IMR-90 (cell line): ENCODE data around the gene HSD17B14. TPM values are rescaled to one million over a fixed set of nuclear protein-coding genes. Genes with fewer than 3 reads are reported as not detected.

Experiments used
- ATAC-seq: fragments of 200-7000 bp; cut with Tn5 transposase; 2 replicates; pipeline ENCODE4 v1.9.1; 2020; ENCODE audit warnings: low read depth, mild to moderate bottlenecking, moderate library complexity
- BruUV-seq: library from RNA; stranded (reverse); fragments of 400-500 nt; replicated peaks from 2 replicates; lab custom pipeline; 2021; lab: Mats Ljungman, UMichigan
- CTCF ChIA-PET: fragments of 300-600 bp; formaldehyde crosslinking; extraction: SDS; loops from one replicate; lab custom pipeline; 2021; ENCODE audit warnings: antibody characterized with exemption; lab: Yijun Ruan, JAX
- POLR2A ChIA-PET: fragments of 300-600 bp; sonication (Branson Sonifier 250); formaldehyde crosslinking; loops from one replicate; lab custom pipeline; 2022; ENCODE audit warnings: antibody characterized with exemption; ENCODE audit not compliant: unreplicated experiment; lab: Charles Lee
- DNase-seq: peaks from one replicate; pipeline ENCODE4 v3.0.0; 2013
- H2AFZ ChIP-seq: replicated peaks from 2 replicates; pipeline ENCODE3; 2013; ENCODE audit warnings: low read length, mild to moderate bottlenecking; ENCODE audit not compliant: poor library complexity
- H2AK5ac ChIP-seq: 2 replicates; pipeline ENCODE4 v1.6.1; 2013; ENCODE audit warnings: low read depth, low read length, inconsistent platforms
- H2AK9ac ChIP-seq: replicated peaks from 2 replicates; pipeline ENCODE3; 2013; ENCODE audit warnings: mild to moderate bottlenecking, low read depth, low read length, moderate library complexity; ENCODE audit not compliant: poor library complexity
- H2BK120ac ChIP-seq: 2 replicates; pipeline ENCODE4 v1.6.1; 2013; ENCODE audit warnings: low read depth, low read length, inconsistent platforms
- H2BK15ac ChIP-seq: 3 replicates; pipeline ENCODE4 v1.6.1; 2013; ENCODE audit warnings: low read depth, low read length, inconsistent platforms
- H2BK20ac ChIP-seq: 2 replicates; pipeline ENCODE4 v1.6.1; 2013; ENCODE audit warnings: low read depth, mild to moderate bottlenecking, inconsistent platforms, low read length, moderate library complexity
- H2BK5ac ChIP-seq: 2 replicates; pipeline ENCODE4 v1.6.1; 2013; ENCODE audit warnings: mild to moderate bottlenecking, low read depth, low read length, inconsistent platforms; ENCODE audit not compliant: poor library complexity, severe bottlenecking
- H3K14ac ChIP-seq: replicated peaks from 2 replicates; pipeline ENCODE4 v1.6.1; 2013; ENCODE audit warnings: low read depth, low read length, inconsistent platforms
- H3K18ac ChIP-seq: 2 replicates; pipeline ENCODE4 v1.6.1; 2013; ENCODE audit warnings: low read depth, low read length, control low read depth
- H3K23ac ChIP-seq: 2 replicates; pipeline ENCODE4 v1.6.1; 2013; ENCODE audit warnings: low read depth, low read length, inconsistent platforms
- H3K27ac ChIP-seq: 2 replicates; pipeline ENCODE4 v1.5.1; 2013; ENCODE audit warnings: mild to moderate bottlenecking, control low read depth, low read length; ENCODE audit not compliant: insufficient read depth
- H3K27me3 ChIP-seq: 2 replicates; pipeline ENCODE4 v1.6.1; 2013; ENCODE audit warnings: low read length; ENCODE audit not compliant: control insufficient read depth, insufficient read depth
- H3K36me3 ChIP-seq: 2 replicates; pipeline ENCODE4 v1.6.1; 2013; ENCODE audit warnings: low read length, mixed read lengths; ENCODE audit not compliant: control insufficient read depth, insufficient read depth
- H3K4ac ChIP-seq: 2 replicates; pipeline ENCODE4 v1.6.1; 2013; ENCODE audit warnings: low read depth, low read length, inconsistent platforms
- H3K4me1 ChIP-seq: 2 replicates; pipeline ENCODE4 v1.6.1; 2013; ENCODE audit warnings: low read length, mixed read lengths; ENCODE audit not compliant: control insufficient read depth, insufficient read depth
- H3K4me2 ChIP-seq: 2 replicates; pipeline ENCODE4 v1.6.1; 2013; ENCODE audit warnings: low read depth, mild to moderate bottlenecking, control low read depth, low read length, moderate library complexity
- H3K4me3 ChIP-seq: 2 replicates; pipeline ENCODE4 v1.5.1; 2013; ENCODE audit warnings: low read depth, mild to moderate bottlenecking, control low read depth, low read length, moderate library complexity; ENCODE audit not compliant: insufficient read depth
- H3K56ac ChIP-seq: 2 replicates; pipeline ENCODE4 v1.6.1; 2013; ENCODE audit warnings: low read length, inconsistent platforms; ENCODE audit not compliant: insufficient read depth; ENCODE audit errors: extremely low read depth
- H3K79me1 ChIP-seq, 2 experiments: 2 replicates each; pipeline ENCODE4 v1.6.1; 2013; ENCODE audit warnings: low read length in 2 of 2, inconsistent platforms in 1 of 2, low read depth in 1 of 2
- H3K9ac ChIP-seq: 2 replicates; pipeline ENCODE4 v1.6.1; 2013; ENCODE audit warnings: low read depth, low read length, control low read depth
- H3K9me1 ChIP-seq: 2 replicates; pipeline ENCODE4 v1.6.1; 2013; ENCODE audit warnings: low read length, inconsistent platforms; ENCODE audit not compliant: insufficient read depth
- H3K9me3 ChIP-seq: 2 replicates; pipeline ENCODE4 v1.6.1; 2013; ENCODE audit warnings: low read length; ENCODE audit not compliant: control insufficient read depth, insufficient read depth
- H4K20me1 ChIP-seq: 2 replicates; pipeline ENCODE4 v1.6.1; 2013; ENCODE audit warnings: low read length, inconsistent platforms; ENCODE audit not compliant: insufficient read depth
- H4K5ac ChIP-seq: 2 replicates; pipeline ENCODE4 v1.6.1; 2013; ENCODE audit warnings: mild to moderate bottlenecking, low read depth, low read length, control low read depth
- H4K8ac ChIP-seq, 2 experiments: 2 replicates each; pipeline ENCODE4 v1.6.1; 2013; ENCODE audit warnings: low read depth in 2 of 2, low read length in 2 of 2, control low read depth in 1 of 2, inconsistent platforms in 1 of 2
- H4K91ac ChIP-seq: 2 replicates; pipeline ENCODE4 v1.6.1; 2013; ENCODE audit warnings: low read depth, low read length, inconsistent platforms; ENCODE audit not compliant: insufficient read depth
- CEBPB ChIP-seq: IDR thresholded peaks from 2 replicates; pipeline ENCODE4 v1.6.1; 2012; ENCODE audit warnings: low read depth, low read length, improper control_type of control experiment
- MAFK ChIP-seq: IDR thresholded peaks from 2 replicates; pipeline ENCODE4 v1.6.1; 2012; ENCODE audit warnings: low read depth, low read length, improper control_type of control experiment
- MAZ ChIP-seq: IDR thresholded peaks from 2 replicates; pipeline ENCODE4 v1.6.1; 2012; ENCODE audit warnings: low read depth, mild to moderate bottlenecking, low read length, improper control_type of control experiment, moderate library complexity, borderline replicate concordance
- RAD21 ChIP-seq: IDR thresholded peaks from 2 replicates; pipeline ENCODE4 v1.6.1; 2012; ENCODE audit warnings: low read length, improper control_type of control experiment
- RCOR1 ChIP-seq: IDR thresholded peaks from 2 replicates; pipeline ENCODE4 v1.6.1; 2012; ENCODE audit warnings: mild to moderate bottlenecking, low read length, improper control_type of control experiment; ENCODE audit not compliant: insufficient replicate concordance
- RFX5 ChIP-seq: IDR thresholded peaks from 2 replicates; pipeline ENCODE4 v1.8.0; 2012; ENCODE audit warnings: low read depth, mild to moderate bottlenecking, low read length, moderate library complexity
- SMC3 ChIP-seq: fragments of 150-350 bp; IDR thresholded peaks from 2 replicates; pipeline ENCODE4 v1.6.1; 2016; ENCODE audit warnings: low read depth, mild to moderate bottlenecking, antibody characterized with exemption, low read length, moderate library complexity
- USF2 ChIP-seq: fragments of 150-350 bp; IDR thresholded peaks from 2 replicates; pipeline ENCODE4 v1.6.1; 2017; ENCODE audit warnings: mild to moderate bottlenecking, antibody characterized with exemption, low read length, low read depth
- WGBS, 2 experiments: methylation state at CpG; one replicate each; pipeline versions ENCODE4 v1.1.5 to v1.1.7; 2013; ENCODE audit warnings: missing lambda C conversion rate in 2 of 2; ENCODE audit not compliant: insufficient read length in 1 of 2; ENCODE audit errors: extremely low coverage in 2 of 2; 5-methylcytosine and 5-hydroxymethylcytosine counted together
- dilution Hi-C: fragments of 300-500 bp; cut with HindIII; formaldehyde crosslinking; loops from one replicate; pipeline ENCODE4 v1.14.3; 2018; ENCODE audit warnings: low sequenced_read_pairs; ENCODE audit not compliant: unreplicated experiment
- in situ Hi-C: fragments of 300-500 bp; cut with MboI; formaldehyde crosslinking; loops from 3 replicates; pipeline ENCODE4 v1.14.3; 2019; ENCODE audit warnings: low sequenced_read_pairs, inconsistent platforms, mixed read lengths
- intact Hi-C: fragments of 100-400 bp; cut with micrococcal nuclease; formaldehyde crosslinking; loops from 2 replicates; pipeline ENCODE4 v1.10.0; 2022
- polyA plus RNA-seq, 3 experiments: library from polyadenylated mRNA; depleted of rRNA; stranded (reverse); fragments of >200 nt; gene quantifications; 2 replicates each; pipeline ENCODE4 v1.2.3, GENCODE V29; 2012; ENCODE audit warnings: low replicate concordance in 1 of 3
- total RNA-seq: library from RNA; depleted of rRNA; stranded (reverse); fragments of >200 nt; gene quantifications from 2 replicates; pipeline ENCODE4 v1.2.3, GENCODE V29; 2012
- TF ChIP-seq, protein P1 (sequence below): conservative IDR thresholded peaks from 2 replicates; pipeline ENCODE4 v1.5.1; 2012; ENCODE audit warnings: mild to moderate bottlenecking, low read depth, low read length, improper control_type of control experiment

Gene HSD17B14
- total and polyA plus RNA-seq, 2 of the 4 experiments (the other 2 are of a cell fraction), result 0.54 to 4.5 TPM

- TF ChIP-seq MAFK, result no peak
Measured at GRCh38 chr19:48859711-48860572, 23.7 kb upstream of the HSD17B14 start (continued).

DNA sequence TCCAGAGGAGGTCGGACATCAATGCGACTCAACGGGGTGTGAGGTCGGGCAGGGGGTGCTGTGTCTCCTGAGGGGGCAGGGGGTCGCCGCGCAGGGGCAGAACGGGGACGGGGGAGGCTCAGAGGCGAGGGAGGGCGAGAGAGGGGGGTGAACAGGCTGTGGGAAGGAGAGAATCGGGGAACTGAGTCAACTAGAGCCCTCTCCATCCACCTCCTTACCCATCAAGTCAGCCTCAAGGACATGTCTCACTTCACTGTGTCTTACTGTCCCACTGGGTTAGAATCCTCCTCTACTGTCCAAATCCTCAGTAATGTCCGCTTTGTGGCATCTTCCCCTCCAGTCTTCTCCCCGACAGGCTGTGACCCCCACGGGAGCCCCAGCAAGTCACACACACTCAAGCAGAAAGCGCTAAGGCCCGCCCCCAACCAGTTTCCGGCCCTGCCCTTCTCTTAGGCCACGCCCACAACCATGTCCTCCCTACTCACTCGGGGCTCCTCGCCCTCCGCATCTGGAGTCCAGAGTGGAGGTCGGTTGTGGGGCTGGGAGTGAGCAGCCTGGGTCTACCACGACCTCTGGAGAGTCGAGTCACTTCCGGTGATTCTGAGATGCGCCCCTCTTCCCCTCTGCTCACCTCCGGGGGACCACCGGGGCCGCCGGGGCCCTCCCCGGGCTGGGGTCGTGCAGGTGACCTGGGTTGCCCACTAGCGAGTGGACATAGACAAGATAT lies 22.9 kb upstream of the HSD17B14 start:
- 64% methylated on average over 6 of the region's 34 CpGs; no CpG with 5 or more reads in 1 of the 2 experiments for WGBS, 2 experiments
- POLR2A ChIA-PET, result no interaction called here
- no TSS peak for BruUV-seq
- TF ChIP-seq MAZ (no peak), RAD21 (no peak), USF2 (no peak), MAFK (no peak), RCOR1 (no peak), SMC3 (no peak), RFX5 (no peak), CEBPB (no peak)
- TF ChIP-seq, protein P1, sequence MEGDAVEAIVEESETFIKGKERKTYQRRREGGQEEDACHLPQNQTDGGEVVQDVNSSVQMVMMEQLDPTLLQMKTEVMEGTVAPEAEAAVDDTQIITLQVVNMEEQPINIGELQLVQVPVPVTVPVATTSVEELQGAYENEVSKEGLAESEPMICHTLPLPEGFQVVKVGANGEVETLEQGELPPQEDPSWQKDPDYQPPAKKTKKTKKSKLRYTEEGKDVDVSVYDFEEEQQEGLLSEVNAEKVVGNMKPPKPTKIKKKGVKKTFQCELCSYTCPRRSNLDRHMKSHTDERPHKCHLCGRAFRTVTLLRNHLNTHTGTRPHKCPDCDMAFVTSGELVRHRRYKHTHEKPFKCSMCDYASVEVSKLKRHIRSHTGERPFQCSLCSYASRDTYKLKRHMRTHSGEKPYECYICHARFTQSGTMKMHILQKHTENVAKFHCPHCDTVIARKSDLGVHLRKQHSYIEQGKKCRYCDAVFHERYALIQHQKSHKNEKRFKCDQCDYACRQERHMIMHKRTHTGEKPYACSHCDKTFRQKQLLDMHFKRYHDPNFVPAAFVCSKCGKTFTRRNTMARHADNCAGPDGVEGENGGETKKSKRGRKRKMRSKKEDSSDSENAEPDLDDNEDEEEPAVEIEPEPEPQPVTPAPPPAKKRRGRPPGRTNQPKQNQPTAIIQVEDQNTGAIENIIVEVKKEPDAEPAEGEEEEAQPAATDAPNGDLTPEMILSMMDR, result no peak

More for the DNA sequence above, 22.9 kb upstream of the HSD17B14 start:
- no peak overlapping the region for H2BK120ac ChIP-seq
- no peaks in the 10 kb centered on the region for H3K9me1 ChIP-seq
- H3K79me1 ChIP-seq, result peaks cover 0 to 5% of the 10 kb centered on the region in 2 experiments; a peak in 2 of 4 replicates
- no peak overlapping the region for H3K56ac ChIP-seq
- no peak overlapping the region for H3K18ac ChIP-seq
- no peak overlapping the region for H4K91ac ChIP-seq
- H4K5ac ChIP-seq, result no peak overlapping the region
- intact Hi-C loops, result no loop called here
- no peak overlapping the region for H3K4me2 ChIP-seq
- no peak overlapping the region for H2BK15ac ChIP-seq
- dilution Hi-C loops, result loop anchor here (10.0 kb wide), 1 partner anchor 54 kb away; no protein-coding TSS in a partner anchor
- in situ Hi-C loops, result no loop called here
- CTCF ChIA-PET, result no interaction called here
- no peak overlapping the region for H4K8ac ChIP-seq
- no peaks in the 10 kb centered on the region for H3K4me1 ChIP-seq
- no peak overlapping the region for H3K4ac ChIP-seq
- no peak for DNase-seq
- no peaks in the 10 kb centered on the region for H3K27me3 ChIP-seq
- no peak overlapping the region for H3K4me3 ChIP-seq
- ATAC-seq, result no peak
- H3K14ac ChIP-seq, result no peak overlapping the region
- no peak overlapping the region for H3K9ac ChIP-seq
- H2BK5ac ChIP-seq, result no peak overlapping the region
- no peaks in the 10 kb centered on the region for H3K9me3 ChIP-seq
- peaks cover 32% of the 10 kb centered on the region for H3K36me3 ChIP-seq
- H2AK5ac ChIP-seq, result no peak overlapping the region; the same call in 1 of the 2 replicates
- H3K27ac ChIP-seq, result no peak overlapping the region
- H2AK9ac ChIP-seq, result no peak overlapping the region
- no peaks in the 10 kb centered on the region for H4K20me1 ChIP-seq
- H2BK20ac ChIP-seq, result no peak overlapping the region
- H3K23ac ChIP-seq, result no peak overlapping the region
- H2AFZ ChIP-seq, result peak overlapping the region; percentile 43
